Measurements from ENCODE around the gene RALA.

DNA sequence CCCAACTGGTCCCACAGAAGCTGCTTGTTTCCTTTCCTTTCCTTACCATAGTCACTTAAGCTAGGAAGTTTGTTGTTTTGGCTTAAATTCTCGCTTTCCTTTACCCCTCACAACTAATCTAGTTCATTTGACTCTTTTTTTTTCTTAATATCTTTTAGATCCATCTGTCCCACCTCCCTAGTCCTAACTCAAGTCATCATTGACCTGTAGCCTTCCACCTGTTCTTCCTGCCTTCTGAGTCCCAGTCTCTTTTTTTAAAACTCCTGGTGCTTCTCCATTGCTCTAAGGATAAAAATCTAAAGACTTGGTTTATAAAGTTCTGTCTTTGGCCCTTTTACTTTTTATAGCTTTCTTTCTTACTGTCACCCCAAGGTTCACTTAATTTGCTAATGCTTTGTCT, 47.6 kb downstream of the RALA start:
- TF ChIP-seq, protein P1, sequence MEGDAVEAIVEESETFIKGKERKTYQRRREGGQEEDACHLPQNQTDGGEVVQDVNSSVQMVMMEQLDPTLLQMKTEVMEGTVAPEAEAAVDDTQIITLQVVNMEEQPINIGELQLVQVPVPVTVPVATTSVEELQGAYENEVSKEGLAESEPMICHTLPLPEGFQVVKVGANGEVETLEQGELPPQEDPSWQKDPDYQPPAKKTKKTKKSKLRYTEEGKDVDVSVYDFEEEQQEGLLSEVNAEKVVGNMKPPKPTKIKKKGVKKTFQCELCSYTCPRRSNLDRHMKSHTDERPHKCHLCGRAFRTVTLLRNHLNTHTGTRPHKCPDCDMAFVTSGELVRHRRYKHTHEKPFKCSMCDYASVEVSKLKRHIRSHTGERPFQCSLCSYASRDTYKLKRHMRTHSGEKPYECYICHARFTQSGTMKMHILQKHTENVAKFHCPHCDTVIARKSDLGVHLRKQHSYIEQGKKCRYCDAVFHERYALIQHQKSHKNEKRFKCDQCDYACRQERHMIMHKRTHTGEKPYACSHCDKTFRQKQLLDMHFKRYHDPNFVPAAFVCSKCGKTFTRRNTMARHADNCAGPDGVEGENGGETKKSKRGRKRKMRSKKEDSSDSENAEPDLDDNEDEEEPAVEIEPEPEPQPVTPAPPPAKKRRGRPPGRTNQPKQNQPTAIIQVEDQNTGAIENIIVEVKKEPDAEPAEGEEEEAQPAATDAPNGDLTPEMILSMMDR (optimal IDR thresholded peaks at IDR 0.05 in 1 of 3, IDR thresholded peaks at IDR 0.05 in 1 of 3, conservative IDR thresholded peaks at IDR 0.05 in 1 of 3; ENCODE audit: extremely low read depth in 1 of 3, insufficient read depth in 2 of 3, low read length in 3 of 3), result no peak
- TF ChIP-seq EZH2 (IDR thresholded peaks at IDR 0.05; ENCODE audit: low read length), result no peak
